Erythroblast (primary cell): ENCODE measurements around the gene SAMM50.

Experiments used
- GATA1 ChIP-seq: IDR thresholded peaks from 2 replicates; pipeline ENCODE4 v1.6.1; 2011; ENCODE audit warnings: low read depth, mild to moderate bottlenecking, control low read depth, low read length, moderate library complexity
- POLR2A ChIP-seq: IDR thresholded peaks from 2 replicates; pipeline ENCODE4 v1.6.1; 2011; ENCODE audit warnings: mild to moderate bottlenecking, low read length

DNA sequence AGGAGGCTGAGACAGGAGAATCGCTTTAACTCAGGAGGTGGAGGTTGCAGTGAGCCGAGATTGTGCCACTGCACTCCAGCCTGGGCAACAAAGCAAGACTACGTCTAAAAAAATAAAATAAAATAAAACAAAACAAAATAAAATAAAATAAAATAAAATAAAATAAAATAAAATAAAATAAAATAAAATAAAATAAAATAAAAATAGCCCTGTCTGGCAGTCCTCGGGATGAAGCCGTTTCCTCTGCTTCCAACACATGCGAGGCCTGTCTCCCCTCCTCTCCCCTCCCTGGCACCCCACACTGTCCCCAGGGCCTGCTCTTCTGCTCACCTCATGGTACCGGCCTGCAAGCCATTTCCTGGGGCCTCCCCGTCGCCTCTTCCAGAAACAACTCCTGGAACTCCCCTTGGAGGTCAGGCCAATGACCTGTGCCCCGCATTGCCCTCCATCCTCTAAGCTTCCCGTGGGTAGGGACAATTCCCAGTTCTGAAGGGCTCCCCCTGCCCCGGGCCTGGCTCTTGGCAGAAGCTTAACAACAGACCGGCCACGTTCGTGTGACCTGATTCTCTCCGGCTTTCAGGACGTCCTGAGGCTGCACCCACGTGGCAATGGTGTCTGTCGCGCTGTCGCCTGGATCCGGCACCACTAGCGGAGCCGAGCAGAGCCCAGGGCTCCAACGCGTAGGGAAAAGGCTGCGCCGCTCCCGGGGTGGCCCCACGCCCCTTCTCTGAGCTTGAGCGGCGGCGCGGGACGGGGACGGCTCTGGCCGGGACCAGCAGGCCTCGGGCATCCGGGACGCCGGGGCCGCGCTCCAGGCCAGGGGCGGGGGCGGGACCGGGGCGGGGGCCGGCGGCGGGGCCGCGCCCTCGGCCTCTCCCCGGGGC is 68.4 kb downstream of the SAMM50 start:
- peak; percentile 42 for TF ChIP-seq POLR2A
- TF ChIP-seq GATA1: no peak
